Measurements from ENCODE around the gene KLK10. TPM values are rescaled to one million over a fixed set of nuclear protein-coding genes. Genes with fewer than 3 reads are reported as not detected.

KLK10 gene
- total and polyA plus RNA-seq, 2 experiments from 2014 or later, result not detected

- H3K79me2 ChIP-seq (ENCODE audit: insufficient read depth), result no peaks in the 10 kb centered on the region
- H3K4me2 ChIP-seq (ENCODE audit: unreplicated experiment), result no peak overlapping the region
- no peaks in the 10 kb centered on the region for H3K9me2 ChIP-seq (ENCODE audit: insufficient read depth)
- no peaks in the 10 kb centered on the region for H3F3A ChIP-seq (ENCODE audit: insufficient read depth)
- H4K20me1 ChIP-seq (ENCODE audit: insufficient read depth), result no peaks in the 10 kb centered on the region
- no peaks in the 10 kb centered on the region for H3K9me3 ChIP-seq (ENCODE audit: low read depth)
- H3K4me3 ChIP-seq, result no peak overlapping the region
- no peaks in the 10 kb centered on the region for H3K36me3 ChIP-seq (ENCODE audit: low read depth)
- in situ Hi-C loops (cut with MboI), result no loop called here
- WGBS, 2 experiments (ENCODE audit: low coverage in 1 of 2, low lambda C conversion rate in 2 of 2, missing lambda C conversion rate in 2 of 2), result 16 to 27% methylated on average over 6 of the region's 6 CpGs
- H2AFZ ChIP-seq, result no peak overlapping the region
- no peak overlapping the region for H3K9ac ChIP-seq
- no peak overlapping the region for H3K27ac ChIP-seq
- TF ChIP-seq EZH2 (IDR thresholded peaks at IDR 0.05; ENCODE audit: insufficient read depth, poor library complexity, severe bottlenecking), result no peak
- no peak for TF ChIP-seq EZH2phosphoT487 (IDR thresholded peaks at IDR 0.05; ENCODE audit: insufficient read depth, low read depth)
- H3K27me3 ChIP-seq (replicated peaks; ENCODE audit: insufficient read depth), result no peaks in the 10 kb centered on the region
- H3K4me1 ChIP-seq (ENCODE audit: insufficient read depth), result no peaks in the 10 kb centered on the region
- no peak for DNase-seq
These were observed 56.1 kb downstream of the KLK10 start for GRCh38 chr19:50963381-50963780.

Other genes starting within 250 kb of the KLK10 start
- not detected in 2 replicates for gene GPR32, start 249.2 kb downstream of the KLK10 start, total RNA-seq (2014; rRNA removed; shearing (Covaris generic))
- gene GPR32, start 249.2 kb downstream of the KLK10 start, polyA plus RNA-seq (2016; fragmentation: Nextera tagmentation; extraction: Ambion mirVana), result not detected in 2 replicates
- not detected in 2 replicates for gene ACP4, start 229.3 kb downstream of the KLK10 start, total RNA-seq (2014; rRNA removed; shearing (Covaris generic))
- gene ACP4, start 229.3 kb downstream of the KLK10 start, polyA plus RNA-seq (2016; fragmentation: Nextera tagmentation; extraction: Ambion mirVana), result not detected in 2 replicates
- gene KLK1, start 195.9 kb downstream of the KLK10 start, total RNA-seq (2014; rRNA removed; shearing (Covaris generic)), result not detected in 2 replicates
- gene KLK1, start 195.9 kb downstream of the KLK10 start, polyA plus RNA-seq (2016; fragmentation: Nextera tagmentation; extraction: Ambion mirVana), result not detected in 2 replicates
- not detected in 2 replicates for gene KLK15, start 186.1 kb downstream of the KLK10 start, total RNA-seq (2014; rRNA removed; shearing (Covaris generic))
- not detected in 2 replicates for gene KLK15, start 186.1 kb downstream of the KLK10 start, polyA plus RNA-seq (2016; fragmentation: Nextera tagmentation; extraction: Ambion mirVana)
- not detected in 2 replicates for gene KLK3, start 164.8 kb downstream of the KLK10 start, total RNA-seq (2014; rRNA removed; shearing (Covaris generic))
- not detected in 2 replicates for gene KLK3, start 164.8 kb downstream of the KLK10 start, polyA plus RNA-seq (2016; fragmentation: Nextera tagmentation; extraction: Ambion mirVana)
- not detected in 2 replicates for gene KLK2, start 146.3 kb downstream of the KLK10 start, total RNA-seq (2014; rRNA removed; shearing (Covaris generic))
- gene KLK2, start 146.3 kb downstream of the KLK10 start, polyA plus RNA-seq (2016; fragmentation: Nextera tagmentation; extraction: Ambion mirVana), result not detected in 2 replicates
- not detected in 2 replicates for gene KLK4, start 108.3 kb downstream of the KLK10 start, total RNA-seq (2014; rRNA removed; shearing (Covaris generic))
- gene KLK4, start 108.3 kb downstream of the KLK10 start, polyA plus RNA-seq (2016; fragmentation: Nextera tagmentation; extraction: Ambion mirVana), result not detected in 2 replicates
- gene KLK5, start 66.7 kb downstream of the KLK10 start, total RNA-seq (2014; rRNA removed; shearing (Covaris generic)), result not detected in 2 replicates
- 0.23 TPM in 1 of 2 replicates, not detected in the other for gene KLK5, start 66.7 kb downstream of the KLK10 start, polyA plus RNA-seq (2016; fragmentation: Nextera tagmentation; extraction: Ambion mirVana)
- not detected in 2 replicates for gene KLK6, start 50.1 kb downstream of the KLK10 start, total RNA-seq (2014; rRNA removed; shearing (Covaris generic))
- gene KLK6, start 50.1 kb downstream of the KLK10 start, polyA plus RNA-seq (2016; fragmentation: Nextera tagmentation; extraction: Ambion mirVana), result not detected in 2 replicates
- not detected in 2 replicates for gene KLK7, start 35.8 kb downstream of the KLK10 start, total RNA-seq (2014; rRNA removed; shearing (Covaris generic))
- gene KLK7, start 35.8 kb downstream of the KLK10 start, polyA plus RNA-seq (2016; fragmentation: Nextera tagmentation; extraction: Ambion mirVana), result not detected in 2 replicates
- not detected in 2 replicates for gene KLK8, start 18.1 kb downstream of the KLK10 start, total RNA-seq (2014; rRNA removed; shearing (Covaris generic))
- gene KLK8, start 18.1 kb downstream of the KLK10 start, polyA plus RNA-seq (2016; fragmentation: Nextera tagmentation; extraction: Ambion mirVana), result not detected in 2 replicates
- not detected in 2 replicates for gene KLK11, start 6.9 kb upstream of the KLK10 start, total RNA-seq (2014; rRNA removed; shearing (Covaris generic))
- gene KLK11, start 6.9 kb upstream of the KLK10 start, polyA plus RNA-seq (2016; fragmentation: Nextera tagmentation; extraction: Ambion mirVana), result not detected in 2 replicates
- gene KLK12, start 15.3 kb upstream of the KLK10 start, total RNA-seq (2014; rRNA removed; shearing (Covaris generic)), result not detected in 2 replicates
- gene KLK12, start 15.3 kb upstream of the KLK10 start, polyA plus RNA-seq (2016; fragmentation: Nextera tagmentation; extraction: Ambion mirVana), result not detected in 2 replicates
- not detected in 2 replicates for gene KLK13, start 45.4 kb upstream of the KLK10 start, total RNA-seq (2014; rRNA removed; shearing (Covaris generic))
- gene KLK13, start 45.4 kb upstream of the KLK10 start, polyA plus RNA-seq (2016; fragmentation: Nextera tagmentation; extraction: Ambion mirVana), result 0.25 TPM in 1 of 2 replicates, not detected in the other
- gene KLK14, start 63.2 kb upstream of the KLK10 start, total RNA-seq (2014; rRNA removed; shearing (Covaris generic)), result not detected in 2 replicates
- not detected in 2 replicates for gene KLK14, start 63.2 kb upstream of the KLK10 start, polyA plus RNA-seq (2016; fragmentation: Nextera tagmentation; extraction: Ambion mirVana)
- 9.0 and 11.3 TPM in 2 replicates for gene CTU1, start 88.7 kb upstream of the KLK10 start, total RNA-seq (2014; rRNA removed; shearing (Covaris generic))
- gene CTU1, start 88.7 kb upstream of the KLK10 start, polyA plus RNA-seq (2016; fragmentation: Nextera tagmentation; extraction: Ambion mirVana), result 4.2 and 4.4 TPM in 2 replicates
- not detected in 2 replicates for gene SIGLEC9, start 105.2 kb upstream of the KLK10 start, total RNA-seq (2014; rRNA removed; shearing (Covaris generic))
- not detected in 2 replicates for gene SIGLEC9, start 105.2 kb upstream of the KLK10 start, polyA plus RNA-seq (2016; fragmentation: Nextera tagmentation; extraction: Ambion mirVana)
- gene SIGLEC7, start 122.6 kb upstream of the KLK10 start, total RNA-seq (2014; rRNA removed; shearing (Covaris generic)), result not detected in 2 replicates
- gene SIGLEC7, start 122.6 kb upstream of the KLK10 start, polyA plus RNA-seq (2016; fragmentation: Nextera tagmentation; extraction: Ambion mirVana), result not detected in 2 replicates
- gene CD33, start 205.4 kb upstream of the KLK10 start, total RNA-seq (2014; rRNA removed; shearing (Covaris generic)), result not detected in 2 replicates
- gene CD33, start 205.4 kb upstream of the KLK10 start, polyA plus RNA-seq (2016; fragmentation: Nextera tagmentation; extraction: Ambion mirVana), result 0.30 TPM in 1 of 2 replicates, not detected in the other
- not detected in 2 replicates for gene SIGLECL1, start 231.4 kb upstream of the KLK10 start, total RNA-seq (2014; rRNA removed; shearing (Covaris generic))
- not detected in 2 replicates for gene SIGLECL1, start 231.4 kb upstream of the KLK10 start, polyA plus RNA-seq (2016; fragmentation: Nextera tagmentation; extraction: Ambion mirVana)